Measurements from ENCODE around the gene DNAJC5G.
A peak's percentile ranks its signal among the peaks of the same experiment; 100 is the strongest.

Gene DNAJC5G

DNA sequence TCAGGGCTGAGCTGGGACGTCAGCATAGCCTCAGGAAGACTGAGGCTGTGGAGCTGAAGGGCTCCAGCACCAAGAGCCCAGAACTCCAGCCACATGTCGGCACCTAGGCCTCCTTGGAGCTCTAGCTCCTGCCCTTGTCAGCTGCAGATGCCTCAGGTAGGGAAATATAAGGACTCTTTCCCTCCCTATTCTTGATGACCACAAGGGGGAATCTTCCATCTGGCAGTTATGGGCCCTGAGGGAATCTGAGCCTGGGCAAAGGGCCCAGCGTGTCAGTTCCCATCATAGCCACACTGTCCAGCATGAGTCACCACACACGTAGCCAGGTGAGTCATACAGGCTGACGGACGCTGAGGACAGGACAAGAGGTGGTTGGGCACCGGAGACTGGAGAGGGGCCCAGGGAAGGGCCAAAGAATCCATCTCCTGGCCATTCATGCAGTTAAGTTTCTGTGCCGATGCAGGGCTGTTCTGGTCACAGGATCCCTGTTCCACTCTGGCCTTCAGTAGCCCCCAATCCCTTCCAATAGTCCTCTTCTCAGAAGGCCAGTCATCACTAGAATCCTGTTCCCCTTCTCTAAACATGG lies 45.8 kb downstream of the DNAJC5G start:
- no peak for DNase-seq (ENCODE audit: extremely low spot score)
- CTCF ChIA-PET = interaction anchor here (1.2 to 5.0 kb wide), 4 partner anchors 10 to 70 kb away, joined by 3 to 33 read pairs (median 5); no protein-coding TSS in a partner anchor
- TF ChIP-seq, protein P1, sequence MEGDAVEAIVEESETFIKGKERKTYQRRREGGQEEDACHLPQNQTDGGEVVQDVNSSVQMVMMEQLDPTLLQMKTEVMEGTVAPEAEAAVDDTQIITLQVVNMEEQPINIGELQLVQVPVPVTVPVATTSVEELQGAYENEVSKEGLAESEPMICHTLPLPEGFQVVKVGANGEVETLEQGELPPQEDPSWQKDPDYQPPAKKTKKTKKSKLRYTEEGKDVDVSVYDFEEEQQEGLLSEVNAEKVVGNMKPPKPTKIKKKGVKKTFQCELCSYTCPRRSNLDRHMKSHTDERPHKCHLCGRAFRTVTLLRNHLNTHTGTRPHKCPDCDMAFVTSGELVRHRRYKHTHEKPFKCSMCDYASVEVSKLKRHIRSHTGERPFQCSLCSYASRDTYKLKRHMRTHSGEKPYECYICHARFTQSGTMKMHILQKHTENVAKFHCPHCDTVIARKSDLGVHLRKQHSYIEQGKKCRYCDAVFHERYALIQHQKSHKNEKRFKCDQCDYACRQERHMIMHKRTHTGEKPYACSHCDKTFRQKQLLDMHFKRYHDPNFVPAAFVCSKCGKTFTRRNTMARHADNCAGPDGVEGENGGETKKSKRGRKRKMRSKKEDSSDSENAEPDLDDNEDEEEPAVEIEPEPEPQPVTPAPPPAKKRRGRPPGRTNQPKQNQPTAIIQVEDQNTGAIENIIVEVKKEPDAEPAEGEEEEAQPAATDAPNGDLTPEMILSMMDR (IDR thresholded peaks at IDR 0.05; ENCODE audit: control extremely low read depth, extremely low read depth, low read depth, missing control alignments) = no peak
- POLR2A ChIA-PET = no interaction called here

DNA sequence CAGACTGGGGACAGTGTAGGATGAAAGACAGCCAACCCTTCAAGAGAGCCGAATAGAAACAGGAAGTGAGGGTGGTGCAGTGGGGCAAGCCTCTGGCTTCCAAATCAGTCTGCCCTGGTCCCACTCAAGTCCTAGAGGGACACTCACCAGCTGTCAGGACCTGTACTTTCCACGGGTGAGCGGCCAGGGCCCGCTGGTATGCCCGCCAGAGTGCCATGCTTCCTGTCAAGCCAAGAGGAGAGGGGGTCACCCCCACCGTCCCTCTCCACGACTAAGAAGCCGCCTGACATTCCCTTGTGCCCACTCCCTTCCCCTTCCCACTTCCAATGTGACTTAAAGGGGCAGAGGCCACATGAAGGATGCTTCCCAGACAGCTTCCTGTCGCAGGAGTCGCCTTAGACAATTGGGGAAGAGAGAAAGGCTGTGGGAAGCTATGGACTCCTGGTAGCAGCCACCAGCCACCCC lies 47.1 kb downstream of the DNAJC5G start:
- TF ChIP-seq, protein P1 (IDR thresholded peaks at IDR 0.05; ENCODE audit: control extremely low read depth, extremely low read depth, low read depth, missing control alignments) = no peak
- ChIA-PET CTCF (interaction anchor here (0.8 to 5.0 kb wide), 9 partner anchors 9 to 361 kb away, joined by 3 to 33 read pairs (median 4); no protein-coding TSS in a partner anchor), POLR2A (interaction anchor here (1.1 kb wide), 1 partner anchor 271 kb away, joined by 3 read pairs; the partner anchor contains the start of gene AGBL5)
- DNase-seq (ENCODE audit: extremely low spot score) = peak; percentile 50

DNA sequence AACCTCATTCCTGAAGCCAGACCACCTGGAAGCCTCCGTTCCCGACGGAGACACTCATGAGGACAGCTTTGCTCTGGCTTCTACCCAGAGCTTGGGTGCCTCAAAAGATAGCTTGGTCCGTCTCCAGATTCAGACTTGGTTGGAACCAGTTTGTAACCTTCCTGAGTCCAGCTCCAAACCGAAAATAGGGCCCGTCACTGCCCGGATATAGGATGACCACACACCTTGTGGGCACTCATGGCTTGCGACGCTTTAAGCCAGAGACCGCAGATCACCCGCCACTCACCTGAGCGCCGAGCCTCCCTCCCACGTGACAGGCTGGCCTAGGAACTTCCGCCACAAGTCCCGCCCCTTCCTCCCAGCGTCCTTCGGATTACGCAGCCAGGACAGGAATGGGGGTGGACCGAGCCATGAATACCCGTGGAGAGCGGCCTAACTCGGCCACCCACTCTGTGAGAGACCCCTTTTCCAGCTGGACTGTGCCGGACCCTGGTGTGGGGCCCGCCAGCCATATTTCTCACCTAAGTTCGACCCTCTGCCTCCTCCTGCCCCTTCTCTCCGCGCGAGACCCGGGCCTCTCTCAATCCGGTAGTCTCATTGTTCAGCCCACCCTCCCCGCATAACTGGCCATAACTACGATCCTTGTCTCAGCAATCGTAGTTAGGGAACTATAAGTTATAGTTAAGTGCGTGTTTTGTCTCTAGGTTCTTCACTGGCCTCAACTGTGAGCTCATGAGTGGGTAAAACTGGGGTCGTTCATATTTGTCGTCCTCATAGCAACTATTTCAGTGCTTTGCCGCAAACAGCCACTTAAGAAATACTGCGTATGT lies 47.7 kb downstream of the DNAJC5G start, which contains the start of gene MPV17:
MPV17 (minus strand) TSS at position 332 of the 830 bp plus-strand sequence. CDS start 580 bp downstream, outside the sequence.
- ChIA-PET POLR2A (interaction anchor here (1.1 kb wide), 1 partner anchor 272 kb away, joined by 3 read pairs; the partner anchor contains the start of gene AGBL5), CTCF (interaction anchor here (0.8 to 5.0 kb wide), 8 partner anchors 9 to 361 kb away, joined by 3 to 33 read pairs (median 5); no protein-coding TSS in a partner anchor)
- peak; percentile 96 for DNase-seq (ENCODE audit: extremely low spot score)
- TF ChIP-seq, protein P1 (IDR thresholded peaks at IDR 0.05; ENCODE audit: control extremely low read depth, extremely low read depth, low read depth, missing control alignments) = no peak

DNA sequence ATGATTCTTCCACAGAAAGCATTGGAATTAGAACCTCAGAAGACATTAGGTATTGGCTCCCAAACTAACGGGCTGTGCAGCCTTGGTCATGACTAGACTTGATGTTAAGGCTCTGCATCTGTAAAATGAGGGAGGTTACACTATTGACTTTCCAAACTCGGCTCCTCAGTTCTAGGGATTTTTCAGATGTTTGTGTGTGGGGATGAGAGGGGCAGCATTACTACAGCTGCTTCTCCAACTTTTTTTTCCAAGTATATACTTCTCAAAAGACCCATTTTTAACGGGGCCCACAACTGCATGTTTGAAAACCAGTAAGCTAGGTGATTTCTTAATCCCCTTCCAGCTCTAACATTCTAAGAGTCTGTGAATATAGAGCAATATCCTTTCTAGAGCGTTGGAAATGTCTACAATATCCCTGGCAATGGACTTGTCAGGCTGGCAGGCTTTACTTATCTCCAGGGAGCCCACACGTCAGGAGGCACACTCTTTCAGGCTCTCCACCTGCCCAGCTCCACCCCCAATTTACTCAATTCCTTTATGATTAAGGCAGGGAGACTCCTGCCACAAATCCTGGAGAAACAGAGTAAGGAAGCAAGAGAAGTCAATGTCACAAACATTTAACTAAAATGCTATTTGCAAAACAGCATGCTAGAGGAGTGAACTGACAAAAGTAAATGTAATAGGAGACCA lies 48.5 kb downstream of the DNAJC5G start:
- DNase-seq (ENCODE audit: extremely low spot score) = no peak
- ChIA-PET CTCF (interaction anchor here (2.3 to 5.0 kb wide), 3 partner anchors 9 to 44 kb away, joined by 6 to 33 read pairs (median 9); no protein-coding TSS in a partner anchor), POLR2A (no interaction called here)
- TF ChIP-seq, protein P1 (IDR thresholded peaks at IDR 0.05; ENCODE audit: control extremely low read depth, extremely low read depth, low read depth, missing control alignments) = no peak

DNA sequence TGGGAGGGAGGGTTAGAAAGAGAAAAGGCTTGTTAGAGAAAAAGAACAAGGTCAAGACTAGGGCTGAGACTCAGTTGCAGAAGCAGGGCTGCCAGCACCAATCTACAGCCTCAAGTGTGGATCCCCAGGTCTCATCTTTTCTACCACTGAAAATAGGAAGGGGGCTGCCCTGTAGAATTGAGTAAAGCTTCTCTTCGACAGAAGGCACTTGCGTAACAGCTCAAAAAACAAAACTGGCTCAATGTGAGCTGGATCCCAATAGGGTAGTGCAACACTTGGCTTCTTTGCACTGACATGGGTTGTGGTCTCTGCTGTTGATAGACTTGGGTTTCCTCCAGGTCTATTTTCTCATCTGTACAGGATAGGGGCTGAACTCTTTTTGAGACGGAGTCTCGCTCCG lies 49.5 kb downstream of the DNAJC5G start:
- DNase-seq (ENCODE audit: extremely low spot score) = no peak
- TF ChIP-seq, protein P1 (IDR thresholded peaks at IDR 0.05; ENCODE audit: control extremely low read depth, extremely low read depth, low read depth, missing control alignments) = no peak
- ChIA-PET POLR2A (no interaction called here), CTCF (interaction anchor here (0.9 to 5.0 kb wide), 3 partner anchors 21 to 75 kb away, joined by 3 to 33 read pairs (median 3); partner anchors contain the start of gene TRIM54)
